NOMO-1 treated with DMSO at 0.1 percent for 48 hours (cell line): ENCODE results near the gene CCNI.
"Not testable (repeated sequence)": the region's sequence is repeated elsewhere in the genome, so short reads cannot be mapped to it uniquely, and the experiment has no call there.

Experiments
- DNase-seq: peaks from one replicate; lab custom pipeline; 2025; ENCODE audit not compliant: unreplicated experiment; lab: John Stamatoyannopoulos, UW

The CCNI gene

DNA sequence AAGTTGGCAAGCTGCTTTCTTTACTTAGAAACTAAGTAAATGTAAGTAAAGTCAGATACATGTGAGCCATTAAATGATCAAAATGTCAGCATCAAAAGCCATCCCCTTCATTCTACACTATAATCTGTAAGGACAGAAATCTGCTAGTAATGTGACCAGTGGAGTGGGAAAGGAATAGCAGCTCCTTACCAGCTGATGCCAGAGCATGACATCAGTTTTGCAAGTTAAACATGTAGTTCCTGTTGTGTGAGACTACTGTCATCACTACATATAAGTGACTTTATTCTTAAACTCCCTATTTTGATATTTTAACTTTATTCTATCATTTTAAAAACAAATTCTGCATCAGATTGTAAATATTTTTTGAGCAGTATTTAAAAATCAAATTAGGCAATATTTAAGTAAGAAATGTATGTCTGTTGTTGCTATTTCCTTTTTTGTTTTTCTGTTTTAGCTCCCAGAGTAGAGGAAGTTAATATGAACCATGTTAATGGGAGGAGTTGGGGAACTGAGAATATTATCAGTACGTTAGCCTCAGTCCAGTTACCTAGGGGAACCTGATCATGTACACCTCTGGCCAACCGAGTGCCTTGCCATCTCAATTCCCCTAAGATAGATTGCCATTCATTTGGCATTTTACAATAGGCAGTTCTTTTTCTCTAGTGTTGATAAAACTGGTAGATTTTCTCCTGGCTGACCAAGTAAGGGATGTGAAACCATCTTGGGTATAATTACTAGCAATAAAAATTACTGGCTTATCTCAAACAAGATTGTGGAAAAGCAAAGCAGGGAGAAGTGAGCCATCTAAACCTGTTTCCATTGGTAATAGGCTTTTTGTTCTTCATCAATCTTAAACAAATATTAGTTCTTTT, 34.7 kb downstream of the CCNI start:
- DNase-seq, result peak; percentile 82

DNA sequence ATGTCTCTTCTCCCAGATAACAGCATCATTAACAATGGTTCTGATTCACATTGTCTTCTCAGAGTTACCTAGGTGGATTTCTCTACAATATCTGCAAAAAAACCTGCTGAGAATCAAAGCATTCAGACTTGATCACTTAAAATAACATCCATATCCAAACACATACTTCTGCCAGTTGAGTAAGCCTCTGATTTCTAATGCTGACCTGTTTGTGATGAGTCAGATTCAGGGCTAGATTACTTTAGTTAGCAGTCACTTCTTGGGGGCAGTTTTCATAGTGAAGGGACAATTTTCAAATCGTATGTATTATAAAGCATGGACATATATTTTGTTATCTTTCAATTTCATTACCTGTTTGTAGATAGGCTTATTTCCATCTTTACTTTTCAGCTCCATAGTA, 35.5 kb downstream of the CCNI start:
- DNase-seq, result no peak

DNA sequence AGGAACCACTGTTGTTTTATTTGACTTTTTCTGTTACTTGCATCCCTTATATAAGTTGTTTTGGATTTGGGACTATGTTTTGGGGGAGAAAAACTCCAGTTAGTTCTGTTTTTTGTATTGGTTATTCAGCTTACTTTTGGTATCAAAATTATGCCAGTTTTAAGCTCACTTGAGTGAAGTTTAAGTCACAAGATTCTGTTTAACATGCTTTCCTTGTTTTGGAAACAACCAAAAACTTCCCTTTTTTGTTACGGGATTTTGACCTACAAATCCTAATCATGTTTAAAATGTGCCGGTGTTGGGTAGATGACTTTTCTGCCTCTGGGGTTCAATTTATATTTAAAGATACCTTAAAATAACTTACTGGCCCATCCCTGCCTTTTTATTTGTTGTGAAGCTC, 36.0 kb downstream of the CCNI start:
- no peak for DNase-seq

DNA sequence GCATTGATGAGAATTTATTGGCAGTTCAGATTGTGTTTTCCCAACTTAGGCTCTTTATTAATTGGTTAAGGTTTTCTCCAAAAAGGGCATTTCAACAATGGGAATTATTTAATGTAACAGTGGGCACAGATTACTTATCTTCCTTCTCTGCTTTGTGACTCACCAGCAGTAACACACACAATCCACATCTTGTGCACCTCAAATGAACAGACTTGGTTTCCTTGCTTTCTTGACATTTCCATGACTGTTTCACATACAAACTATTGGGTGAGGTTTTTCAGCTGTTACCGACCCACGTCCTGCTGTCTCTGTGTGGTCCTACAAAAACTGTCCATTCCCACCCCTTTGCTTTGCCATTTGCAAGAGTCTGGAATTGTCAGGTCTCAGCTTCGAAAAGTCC, 38.1 kb downstream of the CCNI start:
- no peak for DNase-seq

DNA sequence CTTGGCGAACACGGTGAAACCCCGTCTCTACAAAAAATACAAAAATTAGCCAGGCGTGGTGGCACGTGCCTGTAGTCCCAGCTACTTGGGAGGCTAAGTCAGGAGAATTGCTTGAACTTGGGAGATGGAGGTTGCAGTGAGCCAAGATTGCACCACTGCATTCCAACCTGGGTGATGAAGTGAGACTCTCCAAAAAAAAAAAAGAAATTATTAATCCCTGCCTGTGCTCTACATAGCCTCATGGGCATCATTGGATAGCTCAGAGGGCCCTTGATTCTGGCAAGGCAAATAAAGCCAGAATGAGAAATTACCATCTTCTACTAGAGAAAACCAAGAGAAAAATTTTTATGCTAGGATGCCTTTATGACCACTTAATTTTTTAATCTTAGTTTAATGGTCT, 38.6 kb downstream of the CCNI start:
- DNase-seq, result not testable (repeated sequence)

DNA sequence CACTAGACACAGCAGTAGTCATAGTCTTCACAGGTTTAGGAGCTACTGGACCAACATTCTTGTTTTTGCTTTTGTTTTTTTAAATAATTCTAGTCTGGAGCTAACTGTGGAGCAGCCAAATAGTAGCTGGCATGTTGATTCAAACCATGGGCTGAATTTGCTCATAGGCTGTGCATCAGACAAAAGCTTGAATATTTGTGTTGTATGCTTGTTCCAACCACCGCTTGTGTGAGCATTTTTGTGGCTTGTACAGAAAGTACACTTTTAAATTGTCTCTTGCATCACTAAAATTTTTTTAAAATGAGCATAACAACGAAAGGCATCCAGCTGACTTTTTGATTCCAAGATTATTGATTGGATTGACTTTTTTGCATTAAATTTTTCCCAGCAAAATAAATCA, 39.6 kb downstream of the CCNI start:
- no peak for DNase-seq

DNA sequence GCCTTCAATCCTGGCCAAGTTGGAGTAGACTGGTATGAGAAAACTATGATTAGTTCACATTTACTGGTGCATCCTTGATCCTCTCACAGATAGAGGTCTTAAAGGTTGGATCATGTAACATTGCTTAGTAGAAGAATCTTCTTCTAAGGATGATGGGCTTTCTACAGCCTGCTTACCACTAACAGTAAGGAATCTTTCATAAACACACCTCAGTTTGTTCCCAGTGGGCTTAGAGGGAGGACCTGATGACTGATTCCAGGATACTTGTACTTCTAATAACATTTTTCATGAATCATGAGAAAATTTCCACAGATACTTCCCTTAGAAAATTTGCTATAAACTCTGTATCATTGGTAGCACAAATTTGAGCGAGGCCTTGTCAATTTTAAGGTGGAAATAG, 40.6 kb downstream of the CCNI start:
- no peak for DNase-seq

DNA sequence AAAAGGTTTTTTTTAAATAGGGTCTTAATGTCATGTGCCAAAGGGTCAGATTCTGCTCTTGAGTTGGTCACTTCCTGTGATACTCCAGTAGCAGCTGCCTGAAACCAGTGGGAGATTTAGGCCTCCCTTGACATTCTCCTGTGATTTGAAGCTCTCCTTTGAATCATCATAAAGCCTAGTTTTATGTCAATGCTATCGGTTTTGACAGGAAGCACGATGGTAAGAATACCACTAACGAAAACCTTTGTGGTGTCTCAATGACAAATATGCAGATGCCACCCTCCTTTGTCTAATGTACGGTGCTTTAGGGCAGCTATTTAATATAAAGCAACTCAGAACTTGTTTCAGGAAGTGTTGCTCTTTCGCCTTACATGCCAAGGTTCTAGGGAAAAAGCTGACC, 44.2 kb downstream of the CCNI start:
- DNase-seq, result no peak

DNA sequence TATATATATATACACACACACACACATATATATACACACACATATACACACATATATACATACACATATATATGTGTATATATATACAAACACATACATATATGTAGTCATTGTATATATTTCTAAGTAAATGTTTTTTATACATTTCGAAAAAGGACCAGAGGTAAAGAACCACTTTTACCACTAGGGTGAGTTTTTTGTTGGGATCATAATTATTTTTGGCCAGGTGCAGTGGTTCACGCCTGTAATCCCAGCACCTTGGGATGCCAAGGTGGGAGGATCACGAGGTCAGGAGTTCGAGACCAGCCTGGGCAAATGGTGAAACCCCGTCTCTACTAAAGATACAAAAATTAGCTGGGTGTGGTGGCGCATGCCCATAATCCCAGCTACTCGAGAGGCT, 46.0 kb downstream of the CCNI start:
- DNase-seq, result not testable (repeated sequence)

DNA sequence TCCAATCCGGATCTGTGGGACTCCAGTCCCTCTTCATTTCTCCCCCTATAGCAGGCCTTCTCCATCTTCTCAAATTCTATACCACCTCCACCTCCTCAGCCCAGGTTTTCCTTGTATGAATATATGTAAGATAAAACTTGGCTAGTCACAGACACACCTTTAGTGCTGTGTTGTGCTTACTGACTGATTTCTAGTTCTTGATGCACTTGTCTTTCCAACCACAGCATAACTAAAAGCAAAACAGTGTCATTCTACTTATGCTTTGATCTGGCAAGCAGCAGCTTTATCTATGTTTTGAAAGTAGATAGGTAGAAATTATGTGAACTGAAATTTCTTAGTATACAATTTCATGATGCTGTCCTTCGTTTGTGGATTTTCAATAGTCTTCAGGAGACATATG, 47.5 kb downstream of the CCNI start:
- DNase-seq, result no peak

DNA sequence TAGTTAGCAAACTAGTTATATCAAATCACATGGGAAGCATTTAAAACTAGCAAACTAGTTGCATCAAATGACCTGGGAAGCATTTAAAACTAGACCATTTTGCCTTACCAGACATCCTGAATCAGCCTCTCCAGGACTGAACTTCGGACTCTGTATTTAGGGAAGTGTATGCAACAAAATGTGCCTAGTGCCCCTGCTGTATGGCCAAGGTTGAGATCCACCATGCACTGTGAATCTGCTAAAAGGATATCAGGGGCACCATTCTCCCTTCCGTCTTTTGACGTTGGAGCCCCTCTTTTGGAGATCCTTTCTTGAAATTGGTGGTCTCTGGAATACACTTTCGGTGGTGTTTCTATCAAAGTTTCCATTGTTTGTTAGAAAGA, 49.5 kb downstream of the CCNI start:
- no peak for DNase-seq

DNA sequence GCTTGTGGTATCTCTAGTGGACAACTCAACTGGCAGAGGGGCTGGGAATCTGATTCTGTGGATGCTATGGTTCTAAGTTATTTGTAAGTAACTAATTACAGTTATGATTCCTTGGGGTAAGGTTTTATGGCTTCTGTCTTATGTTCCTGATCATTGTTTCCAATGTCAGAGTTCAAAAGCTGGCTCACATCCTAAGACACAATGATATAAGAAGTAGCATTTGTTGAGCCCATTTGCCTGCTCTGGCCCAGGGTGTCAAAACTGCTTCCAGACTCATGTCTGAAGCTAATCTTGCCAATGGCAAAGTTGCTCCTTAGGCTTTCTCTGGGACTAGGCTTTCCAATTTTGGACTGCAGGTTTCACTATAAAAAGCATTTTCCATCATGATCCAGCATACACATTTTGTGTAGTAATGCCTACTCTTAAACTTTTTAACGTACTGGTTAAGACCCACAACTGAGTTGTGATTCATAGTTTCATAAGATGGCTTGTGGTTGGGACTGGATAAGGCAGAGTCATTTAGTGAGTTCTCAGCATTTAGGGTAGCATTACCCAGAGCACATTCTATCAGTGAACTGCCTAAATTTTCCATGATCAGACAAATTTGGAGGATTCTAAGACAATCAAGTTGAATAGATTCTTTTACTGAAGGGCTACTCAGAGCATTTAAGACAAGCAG, 50.0 kb downstream of the CCNI start:
- no peak for DNase-seq

DNA sequence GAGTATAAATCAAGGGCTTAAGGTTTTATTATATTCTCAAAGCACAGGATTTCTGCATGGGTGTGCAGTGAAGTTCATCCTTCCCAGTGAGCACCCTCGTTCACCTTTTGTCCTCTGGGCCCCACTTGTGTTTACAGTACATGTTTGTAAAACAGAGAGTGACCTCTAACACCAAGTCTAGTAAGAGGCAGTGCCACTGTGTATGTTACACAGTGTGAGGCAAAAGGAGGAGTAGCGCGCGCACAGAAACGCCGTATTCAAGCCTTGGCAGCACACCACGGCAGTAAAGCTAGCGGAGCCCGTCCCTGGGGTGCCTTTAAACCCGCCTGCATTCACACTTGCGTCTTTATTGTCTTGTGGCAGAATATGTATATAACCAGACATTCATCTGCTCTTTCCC, 51.9 kb downstream of the CCNI start:
- DNase-seq, result no peak

DNA sequence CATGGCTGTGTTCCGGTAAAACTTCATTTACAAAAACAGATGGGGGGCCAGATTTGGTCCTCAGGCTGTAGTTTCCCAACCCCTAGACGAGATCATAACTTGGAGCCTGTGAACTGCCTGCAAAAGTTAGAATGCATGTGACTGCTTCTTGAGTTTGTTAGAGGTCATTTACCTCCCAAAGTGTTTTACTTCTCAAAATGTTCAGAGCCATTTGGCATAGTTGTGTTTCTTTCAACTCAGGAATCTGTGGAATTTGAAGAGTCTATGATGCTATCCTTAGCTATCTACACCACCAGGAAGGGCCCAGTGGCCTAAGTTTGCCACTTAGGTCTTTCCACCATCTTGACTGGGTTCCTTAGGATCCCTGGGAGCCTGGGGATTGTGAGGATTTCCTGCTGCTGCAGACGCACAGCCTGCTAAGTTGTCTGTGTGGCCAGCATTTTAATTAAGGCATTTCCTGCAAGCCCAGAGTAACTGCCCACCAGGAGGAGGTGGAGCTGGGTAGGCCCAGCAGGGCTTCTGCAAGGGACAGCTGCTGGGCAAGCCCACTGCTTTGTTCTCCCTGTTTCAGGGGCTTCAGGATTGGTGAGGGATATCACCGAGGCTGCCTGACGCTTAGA, 53.1 kb downstream of the CCNI start:
- no peak for DNase-seq

DNA sequence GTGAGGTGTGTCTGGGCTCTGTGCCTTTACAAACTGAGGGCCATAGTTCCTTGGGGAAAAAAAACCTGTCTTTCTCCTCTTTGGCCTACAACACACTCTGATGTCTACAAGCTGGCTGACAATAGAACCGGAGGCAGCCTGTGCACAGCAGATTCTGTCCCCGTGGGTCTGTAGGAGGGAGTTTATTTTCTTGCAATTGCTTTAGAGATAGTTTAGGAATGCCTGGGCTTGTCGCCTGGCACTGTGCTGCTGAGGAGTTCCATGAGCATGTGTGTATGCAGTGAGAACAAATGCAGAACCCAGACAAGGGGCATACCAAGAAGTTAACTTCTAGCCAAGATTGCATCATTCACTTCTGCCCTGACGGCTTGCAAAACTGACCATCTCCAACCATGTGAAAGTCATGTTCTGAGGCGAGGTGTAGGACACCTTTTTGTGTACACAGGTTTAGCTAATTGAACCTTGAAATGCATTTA, 54.1 kb downstream of the CCNI start:
- peak; percentile 6 for DNase-seq

DNA sequence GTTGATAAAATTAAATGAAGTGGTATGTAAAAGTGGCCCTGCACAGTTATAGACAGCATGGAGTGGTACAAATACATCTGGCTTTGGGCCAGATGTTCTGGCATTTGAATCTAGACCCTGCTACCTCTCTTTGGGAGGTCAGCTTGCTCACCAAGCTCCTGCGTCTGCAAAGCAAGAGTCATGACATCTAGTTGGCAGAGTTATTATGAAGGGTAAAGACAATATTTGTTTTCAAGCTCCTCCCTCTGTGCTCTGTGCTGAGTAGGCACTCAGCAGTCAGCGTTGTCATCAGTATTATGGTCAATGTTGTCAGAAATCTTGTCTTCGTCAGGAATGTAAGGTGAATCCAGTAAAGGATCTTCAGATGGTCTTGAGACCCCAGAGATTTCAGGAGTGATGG, 55.8 kb downstream of the CCNI start:
- DNase-seq, result no peak

DNA sequence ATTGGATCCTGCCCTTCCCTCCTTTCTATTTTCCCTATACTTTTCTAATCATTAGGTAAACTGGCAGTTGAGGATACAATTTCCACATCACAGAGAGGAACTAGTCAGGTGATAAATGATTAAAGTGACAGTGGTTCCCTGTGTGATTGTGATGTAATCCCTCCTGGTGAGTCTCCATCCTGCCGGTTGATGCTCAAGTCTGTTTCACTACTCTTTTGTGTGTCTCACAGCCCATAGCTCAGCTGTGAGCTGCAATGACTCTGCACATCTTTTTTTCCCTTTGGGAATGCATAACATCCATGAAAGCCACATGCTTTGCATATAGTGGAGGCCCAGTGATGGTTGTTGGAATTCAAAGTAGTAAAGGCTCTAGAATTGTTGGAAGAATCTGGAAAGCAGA, 60.4 kb downstream of the CCNI start:
- peak; percentile 63 for DNase-seq

DNA sequence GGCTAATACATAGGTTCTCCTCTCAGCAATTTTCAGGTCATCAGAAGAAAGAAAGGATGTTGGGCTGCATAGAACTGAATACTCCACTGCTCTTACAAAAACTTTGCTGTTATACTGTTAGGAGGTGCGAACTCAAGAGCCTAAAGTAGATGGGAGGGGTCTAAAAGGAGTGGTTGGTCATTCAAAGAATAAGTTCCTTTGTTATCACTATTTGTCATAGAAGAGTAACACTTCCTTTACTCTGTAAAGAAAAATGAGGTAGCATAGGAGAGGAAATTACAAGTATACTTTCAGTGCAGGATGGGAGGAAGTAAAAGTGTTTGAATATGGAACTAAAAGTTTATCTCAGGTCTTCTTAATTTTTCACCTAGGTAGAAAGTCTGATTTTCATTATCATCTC, 61.5 kb downstream of the CCNI start:
- peak; percentile 69 for DNase-seq

DNA sequence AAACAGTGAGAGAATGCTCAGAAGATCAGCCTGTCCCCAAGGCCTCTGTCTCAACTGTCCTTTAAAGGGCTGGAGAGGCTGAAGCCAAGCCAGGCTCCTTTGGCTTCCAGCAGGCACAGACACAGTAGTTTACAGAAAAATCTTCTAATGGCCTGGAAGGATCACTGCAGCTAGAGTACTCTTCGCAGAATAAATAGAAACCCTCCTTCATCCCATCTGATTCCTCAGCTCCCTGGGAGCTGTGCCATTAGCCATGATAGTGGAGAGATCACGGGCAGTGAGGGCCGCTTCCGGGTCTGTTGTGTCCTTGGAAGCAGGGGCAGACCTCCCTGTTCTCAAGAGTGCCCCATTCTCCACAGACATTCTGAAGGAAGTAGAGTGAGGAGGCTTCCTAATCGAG, 63.1 kb downstream of the CCNI start:
- DNase-seq, result no peak

DNA sequence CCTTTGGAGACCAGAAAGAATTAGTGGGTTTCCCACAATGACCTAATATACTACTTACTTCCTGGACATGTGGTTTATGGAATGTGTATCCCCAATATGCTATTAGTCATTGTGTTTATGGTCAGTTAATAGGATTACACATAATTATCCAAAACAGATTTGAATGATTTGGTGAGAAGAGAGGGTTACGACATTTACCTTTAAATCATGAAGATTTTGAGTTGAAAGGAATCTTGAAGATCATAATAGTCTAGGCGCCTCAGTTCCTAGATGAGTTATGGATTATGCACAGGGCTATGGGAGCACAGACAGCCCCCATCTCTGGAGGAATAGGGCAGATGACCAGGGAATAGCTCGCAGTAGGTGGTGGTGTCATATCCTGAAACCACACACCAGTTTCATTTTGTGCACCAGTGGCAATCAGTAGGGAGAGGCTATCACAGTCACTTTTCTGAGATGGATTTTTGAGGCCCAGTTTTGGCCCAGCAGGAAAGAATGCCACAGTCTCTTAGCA, 64.9 kb downstream of the CCNI start:
- no peak for DNase-seq

DNA sequence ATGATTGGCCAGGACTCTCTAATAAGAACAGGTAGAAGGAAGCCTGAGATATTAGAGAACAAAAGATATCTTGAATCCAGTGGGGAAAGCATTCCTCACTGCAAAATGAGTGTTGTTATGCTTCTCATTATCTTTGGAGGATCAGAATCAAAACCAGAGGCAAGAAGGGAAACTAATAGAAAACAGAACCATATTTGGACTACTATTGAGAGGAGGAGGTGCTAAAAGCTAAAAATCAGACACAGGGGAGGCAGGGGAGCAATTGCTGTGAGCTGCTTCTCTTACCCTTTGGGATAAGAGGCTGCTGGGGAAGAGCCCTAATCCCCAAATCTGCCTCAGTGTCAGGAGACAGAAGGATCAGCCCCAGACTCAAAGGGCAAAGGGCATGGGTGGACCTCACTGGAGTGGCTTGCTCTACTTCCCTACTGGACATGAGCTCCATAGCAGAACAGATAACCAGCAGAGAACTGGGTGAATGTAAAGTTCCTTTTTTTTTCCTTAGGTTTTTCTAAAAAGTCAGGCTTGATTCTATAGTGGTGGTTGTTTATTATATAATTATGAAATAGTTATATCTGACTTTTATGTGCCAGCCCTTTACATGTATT, 66.2 kb downstream of the CCNI start:
- no peak for DNase-seq
